Measurements from ENCODE around the gene SLC12A1.

SLC12A1 gene

GRCh38 chr15:48205981-48206380 is at the start of gene SLC12A1:
TSS of gene SLC12A1 (plus strand) at chr15:48206302. CDS start at chr15:48207720, 1,418 bp downstream.
- DNase-seq (ENCODE audit: low spot score): no peak

GRCh38 chr15:48168616-48169015 is 37.5 kb upstream of the SLC12A1 start:
- no peak for DNase-seq (ENCODE audit: low spot score)

GRCh38 chr15:48170981-48171380 is 35.1 kb upstream of the SLC12A1 start:
- no peak for DNase-seq (ENCODE audit: low spot score)

GRCh38 chr15:48175126-48175525 is 31.0 kb upstream of the SLC12A1 start:
- DNase-seq (ENCODE audit: low spot score): no peak

GRCh38 chr15:48176112-48176511 is 30.0 kb upstream of the SLC12A1 start:
- DNase-seq (ENCODE audit: low spot score): no peak

- no peak for DNase-seq (ENCODE audit: low spot score)
These were observed 29.1 kb upstream of the SLC12A1 start for GRCh38 chr15:48176957-48177356.

- DNase-seq (ENCODE audit: low spot score): no peak
These were observed 28.7 kb upstream of the SLC12A1 start for GRCh38 chr15:48177383-48177765.

GRCh38 chr15:48177766-48178647 is 28.1 kb upstream of the SLC12A1 start, which contains the start of gene MYEF2:
TSS of gene MYEF2 (minus strand) at chr15:48178295. CDS start at chr15:48178237, 58 bp downstream.
- DNase-seq (ENCODE audit: low spot score): no peak

GRCh38 chr15:48178648-48178931 is 27.5 kb upstream of the SLC12A1 start:
- no peak for DNase-seq (ENCODE audit: low spot score)

- DNase-seq (ENCODE audit: low spot score): no peak
These were observed 23.4 kb upstream of the SLC12A1 start for GRCh38 chr15:48182749-48183148.

- DNase-seq (ENCODE audit: low spot score): no peak
These were observed 20.6 kb upstream of the SLC12A1 start for GRCh38 chr15:48185529-48185928.

- no peak for DNase-seq (ENCODE audit: low spot score)
These were observed 19.8 kb upstream of the SLC12A1 start for GRCh38 chr15:48186271-48186670.

- no peak for DNase-seq (ENCODE audit: low spot score)
These were observed 15.0 kb upstream of the SLC12A1 start for GRCh38 chr15:48190932-48191573.

- DNase-seq (ENCODE audit: low spot score): no peak
These were observed 14.4 kb upstream of the SLC12A1 start, which contains the start of gene CTXN2 for GRCh38 chr15:48191574-48192225. TSS of gene CTXN2 (plus strand) at chr15:48191665. CDS start at chr15:48201301, 9,636 bp downstream.

GRCh38 chr15:48202068-48202467 is 4.0 kb upstream of the SLC12A1 start:
- DNase-seq (ENCODE audit: low spot score): no peak

GRCh38 chr15:48221261-48221660 is 15.2 kb downstream of the SLC12A1 start:
- DNase-seq (ENCODE audit: low spot score): no peak

- no peak for DNase-seq (ENCODE audit: low spot score)
These were observed 15.8 kb downstream of the SLC12A1 start for GRCh38 chr15:48221885-48222284.

GRCh38 chr15:48222627-48223026 is 16.5 kb downstream of the SLC12A1 start:
- DNase-seq (ENCODE audit: low spot score): no peak

GRCh38 chr15:48225771-48226170 is 19.7 kb downstream of the SLC12A1 start:
- DNase-seq (ENCODE audit: low spot score): no peak

GRCh38 chr15:48230498-48230897 is 24.4 kb downstream of the SLC12A1 start:
- no peak for DNase-seq (ENCODE audit: low spot score)

GRCh38 chr15:48233246-48233645 is 27.1 kb downstream of the SLC12A1 start:
- no peak for DNase-seq (ENCODE audit: low spot score)

- no peak for DNase-seq (ENCODE audit: low spot score)
These were observed 33.2 kb downstream of the SLC12A1 start for GRCh38 chr15:48239334-48239733.

- no peak for DNase-seq (ENCODE audit: low spot score)
These were observed 35.9 kb downstream of the SLC12A1 start for GRCh38 chr15:48242015-48242414.
